T-helper 1 cell treated with Interleukin-12 subunit alpha and Interleukin-12 subunit beta and Interleukin-4 antibody, amounts not matched to agents 30 ng/mL and 1 ng/mL, for 36 hours (primary cell): ENCODE measurements around the gene AFG3L2. TPM values are rescaled to one million over a fixed set of nuclear protein-coding genes. Genes with fewer than 3 reads are reported as not detected.

Experiments
- intact Hi-C: fragments of 100-400 bp; cut with micrococcal nuclease; formaldehyde crosslinking; loops from one replicate; pipeline ENCODE4 v1.15.1; 2024
- total RNA-seq: library from RNA; stranded (reverse); gene quantifications from 2 replicates; pipeline ENCODE4 v1.2.3, GENCODE V29; 2022

AFG3L2 gene
- total RNA-seq, 1 donor from 2014 or later = 40.6 TPM

- intact Hi-C loops = loop anchor here (1.0 kb wide), 1 partner anchor 333 kb away; no protein-coding TSS in a partner anchor
These were observed 49.4 kb downstream of the AFG3L2 start for GRCh38 chr18:12327510-12328178.

- intact Hi-C loops = no loop called here
These were observed 50.1 kb downstream of the AFG3L2 start for GRCh38 chr18:12326711-12327460.

DNA sequence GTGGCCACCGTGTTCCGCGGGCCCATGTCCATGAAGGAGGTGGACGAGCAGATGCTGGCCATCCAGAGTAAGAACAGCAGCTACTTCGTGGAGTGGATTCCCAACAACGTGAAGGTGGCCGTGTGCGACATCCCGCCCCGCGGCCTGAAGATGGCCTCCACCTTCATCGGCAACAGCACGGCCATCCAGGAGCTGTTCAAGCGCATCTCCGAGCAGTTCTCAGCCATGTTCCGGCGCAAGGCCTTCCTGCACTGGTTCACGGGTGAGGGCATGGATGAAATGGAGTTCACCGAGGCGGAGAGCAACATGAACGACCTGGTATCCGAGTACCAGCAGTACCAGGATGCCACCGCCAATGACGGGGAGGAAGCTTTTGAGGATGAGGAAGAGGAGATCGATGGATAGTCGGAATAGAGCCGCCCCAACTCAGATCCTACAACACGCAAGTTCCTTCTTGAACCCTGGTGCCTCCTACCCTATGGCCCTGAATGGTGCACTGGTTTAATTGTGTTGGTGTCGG is 51.2 kb downstream of the AFG3L2 start:
- intact Hi-C loops = no loop called here

- intact Hi-C loops = no loop called here
These were observed 51.9 kb downstream of the AFG3L2 start for GRCh38 chr18:12324991-12325725.

DNA sequence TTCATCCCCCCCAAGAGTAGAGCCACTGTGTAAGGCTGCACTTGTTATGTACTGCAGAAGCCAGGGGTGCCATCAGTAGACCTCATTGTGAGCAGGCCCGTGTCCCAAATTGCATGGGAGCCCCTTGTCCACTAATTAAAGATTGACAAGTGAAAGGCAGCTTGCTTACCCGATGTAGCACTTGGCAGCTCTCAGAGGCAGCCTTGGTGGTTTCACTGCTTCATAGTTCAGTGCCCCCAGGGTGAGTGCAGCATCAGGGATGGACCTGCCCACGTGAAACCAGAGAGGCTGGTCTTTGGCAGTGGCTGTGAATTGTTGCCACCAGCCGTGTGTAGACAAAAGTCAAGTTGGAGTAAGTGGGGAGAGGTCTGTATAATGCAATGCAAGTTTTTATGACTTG is 55.7 kb downstream of the AFG3L2 start:
- intact Hi-C loops = no loop called here

DNA sequence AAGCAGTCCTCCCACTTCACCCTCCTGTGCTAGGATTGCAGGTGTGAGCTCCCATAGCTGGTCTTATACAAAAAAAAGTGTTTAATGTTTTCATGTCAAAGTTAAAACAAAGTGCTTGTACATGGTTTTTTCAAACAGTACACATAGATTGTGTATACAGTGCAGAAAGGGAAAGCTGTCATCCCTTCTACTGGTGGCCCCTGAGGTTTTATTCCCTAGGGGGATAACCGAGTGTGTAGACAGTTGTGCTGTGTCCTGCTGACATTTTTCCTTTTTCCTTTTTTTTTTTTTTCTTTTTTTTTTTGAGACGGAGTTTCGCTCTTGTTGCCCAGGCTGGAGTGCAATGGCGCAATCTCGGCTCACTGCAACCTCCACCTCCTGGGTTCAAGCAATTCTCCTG is 58.2 kb downstream of the AFG3L2 start:
- intact Hi-C loops = no loop called here

DNA sequence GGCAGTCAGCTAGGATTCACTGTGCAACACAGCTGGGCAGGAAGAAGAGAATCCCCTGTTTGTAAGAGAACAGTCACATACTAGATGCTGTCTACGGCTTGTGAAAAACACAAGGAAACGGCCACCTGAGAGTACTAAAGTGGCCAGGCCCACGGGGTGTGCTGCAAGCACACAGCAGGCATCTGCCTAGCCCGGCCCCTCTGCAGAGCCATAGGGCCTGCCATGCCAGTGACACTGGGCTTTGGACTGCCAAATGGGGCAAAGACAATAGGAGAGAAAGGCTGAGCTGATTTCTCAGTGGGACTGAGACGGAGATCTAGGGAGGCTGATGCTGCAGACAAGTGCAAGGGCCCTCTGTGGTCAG is 58.7 kb downstream of the AFG3L2 start:
- intact Hi-C loops = no loop called here

DNA sequence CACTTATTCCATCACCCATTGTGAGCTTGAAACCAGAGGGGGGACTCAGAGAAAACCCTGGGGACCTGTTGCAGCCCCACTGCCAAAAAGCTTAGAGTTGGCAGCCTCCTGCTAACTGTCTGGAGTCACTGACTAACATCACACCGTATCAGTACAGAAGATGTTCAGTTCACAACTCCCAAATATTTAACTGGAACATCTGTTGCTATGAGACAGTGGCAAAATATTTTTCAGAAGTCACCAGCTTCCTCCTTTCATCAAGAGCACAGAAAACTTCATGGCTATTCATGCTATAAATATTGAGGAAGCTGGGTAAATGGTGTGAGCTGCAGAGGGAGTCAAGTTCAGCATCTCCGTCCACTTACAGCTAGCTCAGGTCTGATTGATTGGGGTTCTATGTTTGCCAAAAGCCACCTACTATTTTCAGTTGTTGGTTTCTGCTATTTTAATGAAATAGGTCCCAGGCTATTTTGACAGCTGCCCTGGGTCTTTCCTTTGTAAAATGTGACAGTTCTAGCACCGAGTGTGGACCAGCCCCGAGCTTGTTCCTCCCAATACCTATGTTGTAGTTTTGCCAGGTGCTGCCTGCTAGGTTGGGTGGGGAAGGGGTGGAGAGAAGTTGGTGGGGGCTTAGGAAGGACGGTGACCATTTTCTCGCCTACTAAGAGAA is 59.2 kb downstream of the AFG3L2 start:
- intact Hi-C loops = no loop called here

DNA sequence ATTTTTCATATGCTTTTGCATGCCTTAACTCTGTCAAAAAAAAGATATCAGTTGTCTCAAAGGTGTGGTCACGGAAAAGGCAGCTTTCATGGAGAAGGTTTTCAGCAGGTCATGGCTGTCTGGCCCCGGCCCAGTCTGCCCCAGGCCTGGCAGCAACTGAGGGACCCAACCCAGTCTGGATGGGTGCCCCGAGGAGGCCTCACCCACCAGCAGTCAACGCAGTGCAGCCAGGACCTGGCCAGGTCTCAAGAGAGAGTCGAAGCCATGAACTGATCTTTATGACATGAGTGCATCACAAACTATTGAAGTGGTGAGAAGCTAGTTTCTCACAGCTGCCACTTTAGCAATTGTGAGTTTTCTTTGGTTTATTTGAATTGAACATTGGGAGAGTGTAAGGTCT is 61.1 kb downstream of the AFG3L2 start:
- intact Hi-C loops = no loop called here

- intact Hi-C loops = no loop called here
These were observed 61.5 kb downstream of the AFG3L2 start for GRCh38 chr18:12315490-12315889.

DNA sequence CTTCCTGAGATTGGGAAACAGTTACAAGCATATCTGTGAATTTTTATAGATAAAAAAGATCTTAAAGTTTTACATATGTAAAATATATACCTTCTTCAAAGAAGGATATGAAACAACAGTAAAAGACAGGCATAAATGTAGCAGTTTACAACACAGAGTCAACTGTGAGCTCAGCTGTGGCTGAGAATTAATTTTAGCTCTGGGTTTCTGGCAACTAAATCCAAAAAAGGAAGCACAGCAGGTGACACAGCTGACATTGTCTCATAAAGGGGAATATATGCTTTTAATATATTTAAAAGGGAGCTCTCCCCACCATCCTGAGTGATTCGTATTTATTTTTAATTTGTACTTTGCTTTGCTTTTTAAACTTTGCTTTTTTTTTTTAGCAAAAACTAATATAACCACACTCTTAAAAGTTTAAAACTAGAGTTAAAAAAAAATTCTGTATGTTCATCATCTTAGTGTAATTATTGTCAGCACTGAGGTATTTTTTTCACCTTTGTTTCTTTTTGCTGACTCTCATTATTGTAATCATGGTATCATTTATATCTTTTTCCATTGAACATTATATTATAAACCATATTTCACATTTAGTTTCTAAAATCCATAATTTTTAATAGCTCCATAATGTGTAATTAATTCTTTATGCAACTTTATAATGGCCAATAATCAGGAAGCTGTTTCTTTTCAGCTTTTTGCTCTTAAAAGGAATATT is 62.3 kb downstream of the AFG3L2 start:
- intact Hi-C loops = no loop called here

DNA sequence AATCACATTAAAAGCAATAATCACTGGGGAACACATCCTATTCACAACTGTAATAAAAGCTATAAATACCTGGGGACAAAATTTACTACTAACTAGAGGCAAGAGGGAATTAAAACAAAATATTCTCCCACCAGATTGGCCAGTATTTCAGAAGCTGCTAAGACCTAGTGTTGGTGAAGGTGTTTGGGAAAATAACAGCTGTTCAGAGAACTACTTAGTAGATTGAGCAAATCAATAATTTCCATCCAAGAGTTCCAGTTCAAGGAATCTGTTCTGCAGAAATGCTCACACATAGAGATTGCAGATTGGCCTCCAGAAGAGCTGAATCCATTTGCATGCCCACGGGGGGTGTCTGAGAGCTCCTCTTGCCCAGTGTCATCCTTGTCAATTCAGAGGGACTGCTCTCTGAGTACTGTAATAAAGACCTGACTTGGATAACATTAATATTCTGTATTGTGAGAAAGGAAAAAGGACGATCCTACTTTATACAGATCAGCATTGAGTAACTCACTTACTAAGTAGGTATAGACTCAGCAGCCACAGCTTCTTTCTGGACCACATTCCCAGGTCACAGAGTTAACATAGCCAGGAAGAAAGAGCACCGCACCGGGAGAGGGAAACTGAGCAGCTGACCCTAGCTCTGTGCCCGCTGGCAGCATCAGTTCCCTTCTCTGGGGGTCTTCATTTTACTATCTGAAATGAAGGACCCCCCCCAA is 63.3 kb downstream of the AFG3L2 start:
- intact Hi-C loops = no loop called here

DNA sequence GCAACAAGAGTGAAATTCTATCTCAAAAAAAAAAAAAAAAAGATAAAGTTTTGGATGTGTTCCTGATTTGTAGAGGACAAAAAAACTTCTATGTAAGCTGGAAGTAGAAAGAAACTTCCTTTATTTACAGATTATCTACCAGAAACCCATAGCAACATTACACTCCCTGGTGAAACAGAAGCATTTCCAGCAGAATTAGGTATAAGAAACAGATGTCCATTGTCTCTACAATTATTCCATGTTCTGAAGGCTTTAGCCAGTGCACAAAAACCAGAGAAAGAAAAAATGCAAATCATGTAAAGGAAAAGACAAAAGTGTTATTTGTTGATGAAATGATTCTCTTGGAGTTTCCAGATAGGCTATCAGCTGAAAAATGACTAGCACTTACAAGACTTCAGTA is 64.1 kb downstream of the AFG3L2 start:
- intact Hi-C loops = no loop called here

GRCh38 chr18:12310762-12311161 is 66.3 kb downstream of the AFG3L2 start:
- intact Hi-C loops = no loop called here

GRCh38 chr18:12309683-12310198 is 67.3 kb downstream of the AFG3L2 start:
- intact Hi-C loops = loop anchor here (2.0 kb wide), 1 partner anchor 67 kb away; the partner anchor contains the start of gene AFG3L2

DNA sequence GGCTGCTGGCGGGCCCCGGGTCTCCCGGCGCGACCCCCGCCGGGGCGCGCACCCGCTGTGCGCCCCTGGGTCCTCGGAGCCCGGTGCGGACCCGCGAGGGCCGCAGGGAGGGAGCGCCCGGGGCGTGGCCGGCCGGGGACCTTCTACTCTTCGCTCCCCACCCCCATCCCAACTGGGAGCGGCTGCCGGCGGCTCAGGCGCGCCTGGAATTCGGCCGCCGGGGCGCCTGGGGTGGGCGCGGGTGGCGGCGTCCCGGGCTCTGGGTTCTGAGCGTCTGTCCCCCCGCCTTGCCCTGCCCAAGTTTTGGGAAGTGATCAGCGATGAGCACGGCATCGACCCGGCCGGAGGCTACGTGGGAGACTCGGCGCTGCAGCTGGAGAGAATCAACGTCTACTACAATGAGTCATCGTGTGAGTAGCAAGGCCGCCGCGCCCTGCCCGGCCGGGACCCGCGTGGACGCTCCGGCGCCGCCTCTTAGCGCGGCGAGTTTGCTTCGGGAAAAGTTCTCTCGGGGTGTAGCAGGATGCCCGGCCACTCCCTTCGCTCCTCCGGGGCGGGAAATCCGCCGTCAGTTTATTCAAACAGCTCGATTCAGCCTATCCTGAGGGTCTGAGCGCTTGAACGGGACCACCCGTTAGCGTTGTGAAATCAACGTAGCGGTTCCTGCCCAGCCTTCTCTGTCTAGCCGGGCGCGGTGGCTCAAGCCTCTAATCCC is 68.5 kb downstream of the AFG3L2 start:
- intact Hi-C loops = loop anchor here (2.0 kb wide), 1 partner anchor 68 kb away; the partner anchor contains the start of gene AFG3L2

DNA sequence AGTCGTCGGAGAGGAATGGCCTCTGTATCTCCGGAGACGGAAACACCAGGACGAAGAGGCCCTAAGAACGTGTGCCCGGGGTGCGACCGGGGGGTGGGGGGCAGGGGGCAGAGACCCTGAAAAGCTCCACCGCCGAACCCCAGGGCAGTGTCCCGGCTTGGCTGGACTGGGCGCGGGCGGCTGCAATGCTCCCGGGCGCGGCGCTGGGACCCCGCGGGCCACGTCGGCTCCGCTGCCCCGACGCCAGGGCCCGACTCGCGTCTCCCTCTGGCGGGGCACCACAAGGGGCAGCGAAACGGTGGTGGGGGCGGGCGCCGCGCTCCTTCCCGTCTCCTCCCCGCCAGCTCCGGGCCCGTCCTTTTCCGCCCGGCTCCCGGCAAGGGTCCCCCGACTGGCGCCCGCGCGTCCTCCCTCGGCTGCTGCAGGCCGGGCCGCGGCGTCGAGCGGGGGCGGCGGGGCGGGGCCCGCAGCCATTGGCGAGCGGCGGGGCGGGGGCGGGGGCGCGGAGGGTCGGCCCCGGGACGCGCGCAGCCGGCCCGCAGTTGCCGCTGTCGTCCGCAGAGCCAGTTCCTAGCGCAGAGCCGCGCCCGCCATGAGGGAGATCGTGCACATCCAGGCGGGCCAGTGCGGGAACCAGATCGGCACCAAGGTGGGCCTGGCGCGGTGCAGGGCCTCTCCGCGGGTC is 69.2 kb downstream of the AFG3L2 start, which contains the start of gene TUBB6:
TSS of gene TUBB6 (plus strand) at position 541 of the 685 bp plus-strand sequence. CDS start at position 593, 52 bp downstream.
- intact Hi-C loops = loop anchor here (2.0 kb wide), 1 partner anchor 69 kb away; the partner anchor contains the start of gene AFG3L2
